GM20431 (cell line): ENCODE measurements around the gene SLC15A5.

Experiments
- in situ Hi-C: fragments of 300-500 bp; cut with MseI, MboI; formaldehyde crosslinking; loops from one replicate; pipeline ENCODE4 v1.15.0; 2020; ENCODE audit warnings: low sequenced_read_pairs; ENCODE audit not compliant: unreplicated experiment

SLC15A5 gene

DNA sequence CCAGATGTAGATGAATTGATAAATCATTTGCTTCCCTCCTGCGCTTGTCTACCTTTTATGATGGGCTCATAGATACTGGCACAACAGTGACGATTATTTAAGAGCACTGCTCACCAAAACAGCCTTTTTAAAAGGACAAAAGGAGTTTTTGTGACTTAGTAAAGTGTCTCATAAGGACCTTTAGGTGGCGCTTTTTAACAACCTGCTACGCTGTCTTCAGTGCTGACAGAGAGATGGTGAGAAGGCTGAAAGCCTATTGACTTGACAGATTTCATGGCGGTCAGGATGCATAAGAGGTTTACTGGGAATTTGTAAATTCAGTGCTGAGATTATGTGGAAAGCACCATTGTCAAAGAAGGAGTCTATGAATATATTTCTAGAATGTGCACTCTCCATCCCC lies 87.6 kb downstream of the SLC15A5 start:
- in situ Hi-C loops = no loop called here

DNA sequence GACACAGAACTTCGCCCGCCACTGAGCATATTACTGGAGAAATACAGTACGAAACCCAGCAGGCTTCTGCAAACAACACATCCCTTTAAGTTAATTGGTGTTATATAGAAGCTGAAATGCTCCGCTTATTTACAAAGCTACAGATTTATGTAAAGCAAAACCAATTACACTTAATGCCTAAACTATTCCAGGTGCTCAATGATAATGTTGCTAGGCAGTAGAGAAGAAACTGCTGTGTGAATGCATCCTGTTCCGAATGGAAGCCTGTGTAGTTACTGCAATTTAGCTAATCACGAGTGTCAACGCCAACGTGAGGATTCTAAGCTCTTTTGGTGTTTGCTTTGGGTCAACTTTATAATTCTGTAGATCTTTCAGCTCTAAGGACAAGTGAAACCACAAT lies 89.8 kb downstream of the SLC15A5 start:
- in situ Hi-C loops = no loop called here

GRCh38 chr12:16184681-16185080 lies 92.8 kb downstream of the SLC15A5 start:
- in situ Hi-C loops = no loop called here

- in situ Hi-C loops = no loop called here
Measured at GRCh38 chr12:16183541-16183940, 93.9 kb downstream of the SLC15A5 start.

DNA sequence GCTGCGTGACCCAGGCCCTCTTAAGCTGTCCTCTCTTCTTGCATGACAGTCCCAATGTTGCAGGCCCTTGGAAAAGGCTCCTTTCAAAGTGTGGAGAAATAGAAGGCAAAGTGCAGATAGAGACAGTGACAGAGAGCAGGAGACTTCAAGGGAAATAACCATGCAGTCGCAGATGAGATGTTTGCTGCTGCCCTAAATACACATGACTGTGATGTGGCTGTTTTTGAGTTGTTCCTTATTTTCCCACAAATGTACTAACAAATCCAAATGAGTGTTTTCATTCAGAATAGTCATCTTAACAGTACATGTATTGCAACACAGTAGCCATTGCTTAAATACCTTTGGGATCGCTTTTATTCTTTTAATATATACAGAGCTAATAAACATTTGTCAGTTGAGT lies 101.6 kb downstream of the SLC15A5 start:
- in situ Hi-C loops = no loop called here

- in situ Hi-C loops = no loop called here
Measured at GRCh38 chr12:16174282-16174681, 103.2 kb downstream of the SLC15A5 start.

GRCh38 chr12:16171348-16171747 lies 106.1 kb downstream of the SLC15A5 start:
- in situ Hi-C loops = no loop called here

DNA sequence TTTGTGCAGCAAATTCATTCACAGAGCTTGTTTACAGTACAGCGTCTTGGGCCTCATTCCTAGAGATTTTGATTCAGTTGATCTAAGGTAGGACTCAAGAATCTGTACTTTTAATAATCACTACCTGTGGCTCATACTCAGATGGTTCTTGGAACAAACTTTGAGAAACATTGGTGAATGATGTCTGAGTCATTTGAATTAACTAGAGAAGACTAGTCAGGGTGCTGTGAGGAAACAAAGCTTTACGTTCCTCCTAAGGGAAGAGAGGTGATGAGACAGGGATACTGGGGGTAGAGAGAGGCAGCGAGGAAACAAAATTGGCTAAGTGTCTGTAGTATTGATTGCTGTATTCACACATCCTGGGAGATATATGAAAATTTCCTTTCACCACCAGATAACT lies 109.4 kb downstream of the SLC15A5 start:
- in situ Hi-C loops = no loop called here

DNA sequence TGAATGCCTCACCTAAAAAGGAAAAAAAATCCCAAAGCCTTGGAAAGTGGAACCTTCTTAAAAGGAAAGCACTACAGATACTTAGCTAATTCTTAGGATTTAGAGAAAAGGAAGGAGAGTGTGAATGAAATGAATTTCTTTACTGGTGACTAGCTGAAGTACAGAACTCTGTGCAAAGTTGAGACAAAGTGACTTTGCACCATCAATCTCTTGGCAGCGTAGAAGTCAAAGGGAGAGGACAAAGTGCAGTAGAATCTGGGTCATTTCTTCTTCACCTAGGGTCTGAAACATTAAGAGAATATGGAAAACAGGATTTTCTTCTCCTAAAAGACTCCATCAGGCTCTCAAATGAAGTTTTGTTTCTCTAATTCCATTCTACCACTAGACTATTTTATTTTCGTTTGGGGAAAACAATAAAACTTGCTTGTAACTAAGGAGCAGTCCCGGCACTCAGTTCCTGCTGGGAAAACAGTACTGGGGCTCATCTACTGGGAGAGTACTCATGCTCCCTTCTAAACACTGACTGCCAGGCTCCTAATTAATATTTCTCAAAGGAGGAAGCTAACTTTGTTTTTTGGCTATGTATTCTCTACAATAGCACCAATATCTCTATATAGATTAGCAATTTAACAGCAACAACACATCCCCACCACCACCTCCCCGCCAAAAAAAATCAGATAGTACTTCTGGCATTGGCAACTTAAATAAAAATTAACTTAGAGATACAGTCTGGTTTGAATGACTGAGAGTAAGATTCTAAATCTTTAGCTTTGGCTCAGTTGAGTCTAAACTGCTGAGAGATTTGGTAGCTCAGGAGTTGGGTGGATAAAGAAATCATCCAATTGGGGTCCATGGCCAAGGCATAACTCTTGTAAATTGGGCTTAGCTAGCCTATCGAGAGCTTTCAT lies 110.7 kb downstream of the SLC15A5 start:
- in situ Hi-C loops = no loop called here

GRCh38 chr12:16165506-16165905 lies 112.0 kb downstream of the SLC15A5 start:
- in situ Hi-C loops = no loop called here

- in situ Hi-C loops = no loop called here
Measured at GRCh38 chr12:16163901-16164300, 113.6 kb downstream of the SLC15A5 start.

GRCh38 chr12:16163146-16163545 lies 114.3 kb downstream of the SLC15A5 start:
- in situ Hi-C loops = no loop called here

DNA sequence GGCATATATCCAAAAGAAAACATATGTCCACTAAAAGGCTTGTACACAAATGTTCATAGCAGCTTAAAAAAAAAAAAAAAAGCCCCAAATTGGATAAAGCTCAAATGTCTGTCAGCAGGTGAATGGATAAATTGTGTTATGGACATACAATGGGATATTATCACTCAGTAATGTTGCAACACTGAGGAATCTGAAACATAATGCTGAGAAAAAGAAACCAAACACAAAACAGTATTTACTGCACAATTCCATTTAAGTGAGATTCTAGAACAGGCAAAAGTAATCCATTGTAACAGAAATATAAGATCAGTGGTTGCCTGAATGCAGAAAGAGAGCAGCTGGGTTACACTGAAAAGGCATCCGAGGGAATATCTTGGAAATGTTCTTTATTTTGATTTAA lies 117.9 kb downstream of the SLC15A5 start:
- in situ Hi-C loops = no loop called here

- in situ Hi-C loops = no loop called here
Measured at GRCh38 chr12:16158050-16158449, 119.4 kb downstream of the SLC15A5 start.

GRCh38 chr12:16155938-16156337 lies 121.5 kb downstream of the SLC15A5 start:
- in situ Hi-C loops = no loop called here

- in situ Hi-C loops = no loop called here
Measured at GRCh38 chr12:16154990-16155389, 122.5 kb downstream of the SLC15A5 start.

GRCh38 chr12:16152885-16153673 lies 124.4 kb downstream of the SLC15A5 start:
- in situ Hi-C loops = no loop called here

DNA sequence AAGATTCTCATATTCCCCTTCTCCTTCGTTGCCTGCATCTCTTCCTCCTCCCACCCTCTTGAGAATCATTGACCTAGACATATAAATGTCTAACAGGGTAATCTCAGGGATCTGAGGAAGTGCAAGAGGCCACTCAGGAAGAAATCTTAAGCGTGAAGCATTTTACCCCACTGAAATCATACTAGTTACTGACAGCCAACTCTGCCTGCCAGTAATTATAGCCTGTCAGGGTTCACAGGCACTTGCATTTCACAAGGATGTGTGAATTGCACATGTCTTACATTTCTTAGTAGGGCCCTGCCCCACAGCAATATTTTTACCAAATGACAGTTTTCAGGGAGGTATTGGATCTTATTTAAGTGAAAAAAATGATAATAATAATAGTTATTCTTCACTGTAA lies 127.2 kb downstream of the SLC15A5 start:
- in situ Hi-C loops = no loop called here

DNA sequence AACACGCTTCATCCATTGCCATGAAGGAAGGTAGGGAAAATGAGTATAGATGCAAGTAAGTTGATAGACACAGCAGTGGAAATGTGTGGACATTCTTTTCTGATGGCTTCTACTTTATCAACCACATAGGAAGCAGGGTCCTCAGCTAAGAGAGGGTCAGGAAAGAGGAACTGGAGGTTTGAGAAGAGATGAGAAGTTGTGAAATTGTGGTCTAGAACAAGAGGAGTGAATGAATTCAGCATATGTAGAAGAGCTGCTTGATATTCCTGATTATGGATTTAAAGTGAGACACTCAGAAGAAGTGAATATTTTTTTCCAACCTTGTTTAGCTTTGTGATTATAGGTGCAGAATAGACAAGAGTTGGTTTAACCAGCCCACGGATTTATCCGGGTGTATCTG lies 128.5 kb downstream of the SLC15A5 start:
- in situ Hi-C loops = no loop called here
